ENCODE results near the gene SIGLEC12. TPM values are rescaled to one million over a fixed set of nuclear protein-coding genes. Genes with fewer than 3 reads are reported as not detected.
"Not testable (repeated sequence)": the region's sequence is repeated elsewhere in the genome, so short reads cannot be mapped to it uniquely, and the experiment has no call there.

The SIGLEC12 gene
- total RNA-seq, 1 donor from 2014 or later: not detected

GRCh38 chr19:51524666-51525264 lies 23.2 kb upstream of the SIGLEC12 start:
- no peak for DNase-seq (ENCODE audit: low read depth in 2 of 2)

DNA sequence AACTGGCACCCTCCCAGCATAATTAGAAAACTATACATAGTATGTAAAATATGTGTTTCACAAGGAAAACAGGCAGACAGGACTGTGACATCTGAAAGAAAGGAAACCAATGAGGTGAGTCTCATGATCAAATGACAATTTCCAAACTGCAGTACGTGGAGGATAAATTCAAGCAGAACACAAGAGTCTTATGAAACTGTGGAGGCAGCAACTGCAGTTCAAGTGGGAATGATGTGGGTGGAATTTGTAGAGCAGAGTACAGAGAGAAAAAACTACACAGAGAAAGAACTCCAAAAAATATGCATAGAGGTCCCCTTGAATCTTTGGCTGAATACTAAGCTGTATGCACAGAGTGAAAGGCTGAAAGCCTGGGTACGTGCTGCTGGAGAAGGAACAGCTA lies 20.2 kb upstream of the SIGLEC12 start:
- DNase-seq (ENCODE audit: low read depth in 2 of 2): no peak

GRCh38 chr19:51521357-51521756 lies 19.8 kb upstream of the SIGLEC12 start:
- no peak for DNase-seq (ENCODE audit: low read depth in 2 of 2)

- DNase-seq (ENCODE audit: low read depth in 2 of 2): no peak
Measured at GRCh38 chr19:51520728-51521127, 19.1 kb upstream of the SIGLEC12 start.

DNA sequence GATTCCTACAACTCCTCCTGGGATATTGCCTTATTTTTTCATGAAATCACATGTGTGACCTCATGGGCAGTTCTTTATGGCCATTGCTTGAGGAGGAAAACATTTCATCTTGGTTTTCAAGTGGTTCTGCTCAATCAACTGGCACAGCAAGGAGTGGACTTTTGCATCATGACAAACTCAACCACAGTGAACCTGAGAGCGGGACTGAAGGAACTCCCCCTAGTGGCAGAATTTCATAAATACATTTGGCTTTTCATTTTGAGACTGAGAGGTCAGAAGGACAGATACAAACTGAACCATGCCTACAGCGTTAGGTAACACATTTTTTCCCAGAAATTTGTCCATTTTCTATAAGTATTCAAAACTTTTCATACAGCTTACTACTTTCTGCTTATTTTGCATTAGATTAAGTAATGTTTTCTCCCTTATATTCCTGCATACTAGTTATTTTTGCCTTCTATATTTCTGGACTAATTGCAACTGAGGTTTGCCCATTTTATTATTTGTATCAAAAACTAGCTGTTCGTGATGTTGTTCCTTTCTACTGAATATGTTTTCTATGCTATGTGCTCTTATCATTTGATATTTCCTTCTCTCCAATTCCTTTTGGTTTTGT lies 13.4 kb upstream of the SIGLEC12 start:
- DNase-seq (ENCODE audit: low read depth in 2 of 2): peak; percentile 30 to 57

DNA sequence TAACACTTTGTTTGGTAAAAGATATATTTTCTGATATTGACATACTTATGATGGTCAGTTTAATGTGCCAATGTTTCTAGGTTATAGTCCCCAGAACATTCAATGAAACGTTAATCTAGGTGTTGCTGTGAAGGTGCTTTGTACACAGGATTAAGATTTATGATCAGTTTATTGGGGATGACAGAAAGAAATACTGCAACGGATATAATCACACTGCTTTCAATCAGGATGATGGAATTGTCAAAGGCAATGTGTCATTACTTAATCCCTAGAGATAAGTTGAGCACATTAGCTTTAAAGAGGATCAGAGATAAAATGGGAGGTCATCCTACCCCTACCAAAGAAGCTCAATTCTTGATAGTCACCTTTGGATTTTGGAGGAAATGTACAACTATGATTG lies 12.4 kb upstream of the SIGLEC12 start:
- DNase-seq (ENCODE audit: low read depth in 2 of 2): no peak

GRCh38 chr19:51511353-51511752 lies 9.8 kb upstream of the SIGLEC12 start:
- peak in 1 of 2 donors; percentile 10 for DNase-seq (ENCODE audit: low read depth in 2 of 2)

- no peak for DNase-seq (ENCODE audit: low read depth in 2 of 2)
Measured at GRCh38 chr19:51509823-51510660, 8.4 kb upstream of the SIGLEC12 start.

- DNase-seq (ENCODE audit: low read depth in 2 of 2): no peak
Measured at GRCh38 chr19:51508059-51508733, 6.6 kb upstream of the SIGLEC12 start.

DNA sequence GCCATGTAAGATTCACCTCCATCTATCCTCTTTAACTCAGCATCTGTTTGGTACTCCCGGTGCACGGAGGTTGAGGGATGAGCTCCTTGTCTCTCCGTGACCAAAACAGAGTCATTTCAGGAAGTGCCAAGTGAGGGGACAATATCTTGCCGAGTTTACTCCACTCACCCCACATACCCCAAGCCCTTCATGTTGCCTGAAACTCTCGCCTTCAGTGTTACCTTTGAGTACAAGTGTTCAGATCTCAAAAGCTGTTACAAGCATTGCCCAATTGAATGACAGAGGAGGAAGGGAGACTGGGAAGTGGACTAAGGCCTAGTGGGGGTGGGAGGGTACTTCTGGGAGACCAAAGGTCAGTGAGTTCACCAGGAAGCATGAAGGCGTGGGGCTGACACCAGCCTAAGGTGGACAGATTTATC lies 6.0 kb upstream of the SIGLEC12 start:
- no peak for DNase-seq (ENCODE audit: low read depth in 2 of 2)

DNA sequence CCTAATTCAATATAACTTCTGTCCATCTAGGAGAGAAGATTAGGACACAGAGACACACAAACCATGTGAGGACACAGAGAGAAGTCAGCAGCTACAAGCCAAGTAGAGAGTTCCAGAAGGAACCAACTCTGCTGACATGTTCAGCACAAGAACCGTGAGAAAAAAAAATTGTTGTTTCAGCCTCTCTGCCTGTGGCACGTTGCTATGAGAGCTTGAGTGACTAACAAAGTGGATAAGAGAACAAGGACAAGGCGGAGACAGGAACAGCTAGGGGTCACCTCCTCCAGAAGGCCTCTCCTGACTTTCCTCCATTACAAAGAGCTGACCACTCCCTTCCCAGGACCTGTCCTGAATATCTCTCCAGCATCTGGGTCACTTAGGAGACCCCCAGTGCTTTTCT lies 5.6 kb upstream of the SIGLEC12 start:
- no peak for DNase-seq (ENCODE audit: low read depth in 2 of 2)

GRCh38 chr19:51505904-51506303 lies 4.3 kb upstream of the SIGLEC12 start:
- no peak for DNase-seq (ENCODE audit: low read depth in 2 of 2)

GRCh38 chr19:51503896-51504295 lies 2.3 kb upstream of the SIGLEC12 start:
- DNase-seq (ENCODE audit: low read depth in 2 of 2): no peak

- DNase-seq (ENCODE audit: low read depth in 2 of 2): no peak
Measured at GRCh38 chr19:51503286-51503817, 1.8 kb upstream of the SIGLEC12 start.

DNA sequence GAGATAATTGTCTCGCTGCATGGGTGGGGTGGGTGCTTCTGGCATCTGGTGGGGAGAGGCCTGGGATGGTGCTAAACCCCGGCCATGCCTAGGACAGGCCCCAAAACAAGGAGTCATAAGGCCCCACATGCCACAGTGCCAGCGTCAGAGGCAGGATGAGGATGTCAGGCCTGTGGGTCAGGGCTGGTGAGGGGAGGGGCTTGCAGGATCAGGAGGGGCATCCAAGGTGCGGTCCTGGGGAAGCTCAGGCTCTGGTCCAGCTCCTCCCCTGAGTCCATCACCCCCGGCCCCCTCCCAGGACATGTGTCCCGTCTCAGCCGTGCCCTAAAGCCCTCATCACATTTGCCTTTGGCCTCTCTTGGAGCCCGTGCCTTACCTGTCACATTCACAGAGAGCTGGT lies 669 bp downstream of the SIGLEC12 start:
- not testable (repeated sequence) for DNase-seq (ENCODE audit: low read depth in 2 of 2)

- DNase-seq (ENCODE audit: low read depth in 2 of 2): no peak
Measured at GRCh38 chr19:51497666-51498065, 3.9 kb downstream of the SIGLEC12 start.

DNA sequence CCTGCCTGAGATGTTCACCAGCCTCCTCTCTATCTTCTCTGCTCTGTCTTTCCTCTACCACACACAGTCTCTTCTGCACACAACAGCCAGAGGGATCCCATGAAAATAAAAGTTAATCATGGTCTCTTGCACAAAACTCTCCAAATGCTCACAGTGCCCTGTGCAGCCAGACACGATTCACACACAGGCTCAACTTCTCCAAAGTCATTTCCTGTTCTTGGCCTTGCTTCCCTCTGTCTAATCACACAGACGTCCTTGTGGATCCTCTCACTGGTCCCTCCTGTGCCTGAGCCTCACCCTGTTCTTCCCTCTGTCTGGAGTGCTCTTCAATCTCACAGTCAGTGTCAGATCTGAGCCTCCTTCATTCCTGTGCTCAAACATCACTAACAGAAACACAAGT lies 7.8 kb downstream of the SIGLEC12 start:
- DNase-seq (ENCODE audit: low read depth in 2 of 2): no peak

DNA sequence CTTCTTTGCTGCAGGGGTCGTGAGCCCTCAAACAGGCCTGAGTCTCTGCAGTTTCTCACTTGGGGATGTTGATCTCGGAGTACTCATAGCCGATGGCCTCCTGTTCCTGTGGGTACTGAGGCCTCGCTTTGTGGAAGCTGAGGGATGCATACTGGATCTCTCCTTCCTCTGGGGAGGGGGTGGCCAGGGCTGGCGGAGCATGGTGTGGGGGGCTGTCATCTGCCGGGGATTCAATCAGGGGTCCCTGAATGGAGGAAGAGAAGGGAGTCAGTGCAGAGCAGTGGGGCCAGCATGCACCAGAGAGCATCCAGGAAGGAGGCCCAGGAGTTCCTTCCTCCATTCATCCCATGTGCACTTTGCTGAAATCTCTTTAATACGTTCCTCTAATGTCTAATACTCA lies 10.0 kb downstream of the SIGLEC12 start:
- no peak for DNase-seq (ENCODE audit: low read depth in 2 of 2)

DNA sequence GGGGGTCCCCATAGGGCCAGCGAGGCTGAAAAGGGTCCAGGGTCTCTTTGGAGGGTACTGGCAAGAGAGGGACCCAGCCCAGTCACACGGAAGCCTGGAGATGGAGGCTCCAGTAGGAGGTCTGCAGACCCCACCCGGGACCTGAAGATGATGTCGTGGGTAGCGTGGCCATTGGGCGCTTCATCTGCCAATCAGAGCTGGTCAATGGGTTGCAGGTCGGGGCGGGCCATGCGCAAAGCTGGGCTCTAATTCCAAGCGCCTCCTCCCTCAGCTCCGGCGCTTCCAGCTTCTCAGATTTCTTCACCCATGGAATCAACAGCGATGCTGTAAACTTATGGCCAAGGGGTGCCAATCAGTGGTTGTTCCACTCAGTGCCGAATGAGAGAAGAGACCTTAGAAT lies 10.9 kb downstream of the SIGLEC12 start:
- no peak for DNase-seq (ENCODE audit: low read depth in 2 of 2)

- DNase-seq (ENCODE audit: low read depth in 2 of 2): no peak
Measured at GRCh38 chr19:51489113-51489512, 12.5 kb downstream of the SIGLEC12 start.

- DNase-seq (ENCODE audit: low read depth in 2 of 2): no peak
Measured at GRCh38 chr19:51488491-51488890, 13.1 kb downstream of the SIGLEC12 start.
